Heart right ventricle (tissue), 16 donors: Measurements from ENCODE around the gene FAM168A. TPM values are rescaled to one million over a fixed set of nuclear protein-coding genes. Genes with fewer than 3 reads are reported as not detected.

Experiments used
- ATAC-seq, 8 donors: fragments of 200-7000 bp; cut with Tn5 transposase; one replicate each; pipeline ENCODE4 v1.9.1; 2020; ENCODE audit warnings: mild to moderate bottlenecking in 8 of 8, moderate library complexity in 8 of 8, moderate number of reproducible peaks in 1 of 8
- DNase-seq, 2 donors: peaks; one replicate each; pipeline ENCODE4 v3.0.0-alpha.2; 2020
- H3K27ac ChIP-seq, 10 donors: fragments of 200-600 bp; sonication (generic) in 2 of 10; one replicate each; pipeline versions ENCODE4 v1.5.0 to v1.8.0; 2020 to 2022; ENCODE audit warnings: mild to moderate bottlenecking in 3 of 10
- H3K27me3 ChIP-seq, 7 donors: fragments of 200-600 bp; one replicate each; pipeline ENCODE4 v1.8.0; 2021 to 2022; ENCODE audit warnings: mild to moderate bottlenecking in 2 of 7
- H3K36me3 ChIP-seq, 9 donors: fragments of 200-600 bp; sonication (generic) in 1 of 9; one replicate each; pipeline versions ENCODE4 v1.5.0 to v1.8.0; 2020 to 2022; ENCODE audit warnings: mild to moderate bottlenecking in 2 of 9
- H3K4me1 ChIP-seq, 9 donors: fragments of 200-600 bp; sonication (generic) in 1 of 9; one replicate each; pipeline versions ENCODE4 v1.5.0 to v1.8.0; 2020 to 2022; ENCODE audit warnings: mild to moderate bottlenecking in 4 of 9
- H3K4me3 ChIP-seq, 10 donors: fragments of 200-600 bp; sonication (generic) in 2 of 10; one replicate each; pipeline versions ENCODE4 v1.5.0 to v1.8.0; 2020 to 2022; ENCODE audit warnings: mild to moderate bottlenecking in 7 of 10, moderate library complexity in 2 of 10
- H3K9me3 ChIP-seq, 11 donors: fragments of 200-600 bp in 10 of 11; sonication (generic) in 2 of 11; one replicate each; pipeline versions ENCODE4 v1.5.0 to v1.8.0; 2013 to 2022; ENCODE audit warnings: mild to moderate bottlenecking in 2 of 11, control low read depth in 1 of 11, moderate library complexity in 1 of 11
- CTCF ChIP-seq, 9 donors: fragments of 200-600 bp; sonication (generic) in 2 of 9; IDR thresholded peaks; one replicate each; pipeline versions ENCODE4 v1.5.0 to v1.8.0; 2021 to 2022; ENCODE audit warnings: antibody characterized with exemption in 9 of 9, mild to moderate bottlenecking in 5 of 9, moderate library complexity in 1 of 9
- WGBS, 2 donors: extraction: QIAGEN DNeasy Blood & Tissue Kit; methylation state at CpG; one replicate each; pipeline ENCODE4 v1.1.7; 2013; ENCODE audit warnings: inconsistent platforms in 1 of 2; 5-methylcytosine and 5-hydroxymethylcytosine counted together
- intact Hi-C, 10 donors: fragments of 100-400 bp; cut with DNase I; formaldehyde crosslinking; loops; one replicate each; pipeline versions ENCODE4 v1.11.1 to v1.14.2; 2022
- polyA plus RNA-seq, 2 donors: library from polyadenylated mRNA; stranded (reverse); fragments of 200-250 nt; gene quantifications; one replicate each; pipeline ENCODE4 v1.2.3, GENCODE V29; 2013
- total RNA-seq, 10 donors: library from RNA; stranded (reverse); fragmentation: NEBNext Ultra II Directional in 3 of 10; extraction: Animal tissue kit (Norgen Biotek cat#: 25700) in 3 of 10; gene quantifications; one replicate each; pipeline versions ENCODE4 v1.2.1 to v1.2.4, GENCODE V29; 2021 to 2023
- donor health status: Arrhythmogenic right ventricular cardiomyopathy.
- donor health status: ischemic (EF 13 %, LVEDD 7.1; RV severe dilation, severe dysfunction).
- donor health status: healthy with polysubstance abuse.
- donor health status: DM: no; HTN: yes; CAD: no.
- donor health status: DM: no; HTN: no; CAD: no.
- donor health status: ischemic (EF 25% LVEDD 6.9; RV normal size, moderate dysfunction).
- donor health status: ischemic (EF 25% LVEDD 5.7; RV mildly dilated, moderate dysfunction).
- donor health status: healthy.
- donor health status: DM: yes; HTN: yes; CAD: no.
- donor health status: Ischemic cardiomyopathy.
- donor health status: ischemic (EF 35%, LVEDD 5.7; RV mildly dilated, moderate dysfunction).
- donor health status: nonischemic (EF 11% LVEDD 7.7; RV severe dilation, severe dysfunction).
- donor health status: DM: yes; HTN: yes; CAD: no.
- donor health status: PGD.
- donor health status: ischemic (EF 29% LVEDD 5.4; RV normal size, mild dysfunction).
- donor health status: nonischemic (EF 23%, LVEDD 6.1; RV moderate dilation, normal function).

FAM168A gene
- total and polyA plus RNA-seq, 12 donors: 7.9 to 37.1 (median 31.8) TPM

- DNase-seq (no peak), ATAC-seq (peak in 3 of 8 donors; percentile 10 to 55 (median 47))
- no peaks in the 10 kb centered on the region for H3K9me3 ChIP-seq
- WGBS, 2 donors: 31 to 42% methylated on average over 1 of the region's 1 CpG
- no peak for TF ChIP-seq CTCF (IDR thresholded peaks at IDR 0.05)
- H3K36me3 ChIP-seq: no peaks in the 10 kb centered on the region
- H3K27ac ChIP-seq: peak overlapping the region in 3 of 10 donors; percentile 7 to 41 (median 21)
- H3K4me1 ChIP-seq: peaks cover 4 to 53% (median 22%) of the 10 kb centered on the region in 9 donors
- intact Hi-C loops: loop anchor here in 1 of 10 donors (5.0 kb wide), 1 partner anchor 54 kb away; no protein-coding TSS in a partner anchor
- H3K4me3 ChIP-seq: no peak overlapping the region
- H3K27me3 ChIP-seq: no peaks in the 10 kb centered on the region
Measured at GRCh38 chr11:73538381-73538872, 59.5 kb downstream of the FAM168A start.

GRCh38 chr11:73537969-73538368, 59.9 kb downstream of the FAM168A start:
- Histone ChIP-seq H3K9me3 (no peaks in the 10 kb centered on the region), H3K4me3 (no peak overlapping the region), H3K27ac (peak overlapping the region in 2 of 10 donors; percentile 21 to 41), H3K36me3 (no peaks in the 10 kb centered on the region), H3K4me1 (peaks cover 4 to 52% (median 22%) of the 10 kb centered on the region in 9 donors), H3K27me3 (no peaks in the 10 kb centered on the region)
- TF ChIP-seq CTCF (IDR thresholded peaks at IDR 0.05): no peak
- ATAC-seq: no peak
- no peak for DNase-seq
- intact Hi-C loops: loop anchor here in 1 of 10 donors (5.0 kb wide), 1 partner anchor 54 kb away; no protein-coding TSS in a partner anchor

GRCh38 chr11:73536961-73537360, 61.0 kb downstream of the FAM168A start:
- H3K27ac ChIP-seq: peak overlapping the region in 1 of 10 donors; percentile 28
- no peak for TF ChIP-seq CTCF (IDR thresholded peaks at IDR 0.05)
- DNase-seq (no peak), ATAC-seq (no peak)
- 96 to 100% methylated on average over 2 of the region's 2 CpGs for WGBS, 2 donors
- H3K36me3 ChIP-seq: no peaks in the 10 kb centered on the region
- intact Hi-C loops: loop anchor here in 1 of 10 donors (5.0 kb wide), 1 partner anchor 55 kb away; no protein-coding TSS in a partner anchor
- no peaks in the 10 kb centered on the region for H3K9me3 ChIP-seq
- no peaks in the 10 kb centered on the region for H3K27me3 ChIP-seq
- H3K4me1 ChIP-seq: peaks cover 4 to 42% (median 18%) of the 10 kb centered on the region in 9 donors
- H3K4me3 ChIP-seq: no peak overlapping the region

- Histone ChIP-seq H3K36me3 (no peaks in the 10 kb centered on the region), H3K4me3 (no peak overlapping the region), H3K9me3 (no peaks in the 10 kb centered on the region), H3K4me1 (peaks cover 0 to 32% (median 27%) of the 10 kb centered on the region in 9 donors), H3K27me3 (no peaks in the 10 kb centered on the region), H3K27ac (no peak overlapping the region)
- no peak for DNase-seq
- intact Hi-C loops: no loop called here
- TF ChIP-seq CTCF (IDR thresholded peaks at IDR 0.05): no peak
- 97 to 100% methylated on average over 1 of the region's 1 CpG for WGBS, 2 donors
- no peak for ATAC-seq
Measured at GRCh38 chr11:73532310-73532709, 65.6 kb downstream of the FAM168A start.
